Colonic mucosa (tissue), 4 donors: ENCODE data around the gene APCDD1L. TPM values are rescaled to one million over a fixed set of nuclear protein-coding genes. Genes with fewer than 3 reads are reported as not detected.

Source experiments
- DNase-seq: peaks from one replicate; pipeline ENCODE4 v3.0.0-alpha.2; 2020
- H3K27ac ChIP-seq: fragments of 200-600 bp; one replicate; pipeline ENCODE4 v1.8.0; 2021
- H3K27me3 ChIP-seq: fragments of 200-600 bp; one replicate; pipeline ENCODE4 v1.8.0; 2021
- H3K36me3 ChIP-seq: fragments of 200-600 bp; one replicate; pipeline ENCODE4 v1.8.0; 2021
- H3K4me1 ChIP-seq: fragments of 200-600 bp; one replicate; pipeline ENCODE4 v1.8.0; 2021; ENCODE audit warnings: mild to moderate bottlenecking
- H3K4me3 ChIP-seq: fragments of 200-600 bp; one replicate; pipeline ENCODE4 v1.8.0; 2021
- H3K9ac ChIP-seq, 2 donors: one replicate each; pipeline ENCODE4 v1.7.0; 2013; ENCODE audit warnings: control low read depth in 2 of 2, low read depth in 2 of 2, low read length in 2 of 2
- H3K9me3 ChIP-seq: fragments of 200-600 bp; one replicate; pipeline ENCODE4 v1.8.0; 2021
- CTCF ChIP-seq: fragments of 200-600 bp; IDR thresholded peaks from one replicate; pipeline ENCODE4 v1.8.0; 2022; ENCODE audit warnings: antibody characterized with exemption, mild to moderate bottlenecking
- intact Hi-C: fragments of 100-400 bp; cut with DNase I; formaldehyde crosslinking; loops from one replicate; pipeline ENCODE4 v1.14.1; 2022
- total RNA-seq, 2 donors: library from RNA; stranded (reverse); fragmentation: NEBNext Ultra II Directional in 1 of 2; extraction: Animal tissue kit (Norgen Biotek cat#: 25700) in 1 of 2; gene quantifications; one replicate each; pipeline ENCODE4 v1.2.1, GENCODE V29; 2021
- donor health status: healthy.
- donor health status: DM: no; HTN: no; CAD: no.
- donor health status: DM: no; HTN: no; CAD: no.

Gene APCDD1L
- total RNA-seq, 2 donors from 2014 or later, result 0.32 to 1.0 TPM

DNA sequence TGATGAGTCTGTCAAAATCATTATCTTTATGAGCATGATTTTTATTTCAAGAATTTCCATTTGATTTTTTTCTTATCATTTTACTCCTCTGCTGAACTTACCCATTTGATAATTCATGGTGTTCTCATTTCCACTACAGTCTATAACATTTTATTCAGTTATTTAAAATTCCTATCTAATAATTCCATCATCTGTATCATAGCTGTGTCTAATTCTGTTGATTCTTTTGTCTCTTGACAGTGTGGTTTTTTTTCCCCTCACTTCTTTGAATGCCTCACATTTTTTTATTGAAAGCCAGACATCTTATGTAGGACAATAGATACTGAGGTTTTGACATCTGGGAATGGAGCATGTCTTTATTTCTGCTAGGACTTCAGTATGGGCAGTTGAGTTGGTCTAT, 16.5 kb upstream of the APCDD1L start:
- H3K4me3 ChIP-seq, result no peak overlapping the region
- H3K9me3 ChIP-seq, result no peaks in the 10 kb centered on the region
- intact Hi-C loops, result no loop called here
- H3K9ac ChIP-seq, result no peak overlapping the region
- TF ChIP-seq CTCF, result no peak
- H3K27ac ChIP-seq, result no peak overlapping the region
- DNase-seq, result no peak
- no peaks in the 10 kb centered on the region for H3K36me3 ChIP-seq
- H3K4me1 ChIP-seq, result no peaks in the 10 kb centered on the region
- H3K27me3 ChIP-seq, result no peaks in the 10 kb centered on the region

- Histone ChIP-seq H3K9me3 (no peaks in the 10 kb centered on the region), H3K27me3 (no peaks in the 10 kb centered on the region), H3K36me3 (no peaks in the 10 kb centered on the region), H3K9ac (no peak overlapping the region), H3K4me1 (no peaks in the 10 kb centered on the region), H3K27ac (no peak overlapping the region), H3K4me3 (no peak overlapping the region)
- intact Hi-C loops, result no loop called here
- no peak for DNase-seq
- no peak for TF ChIP-seq CTCF
Observed at GRCh38 chr20:58531063-58531462, 15.9 kb upstream of the APCDD1L start.

DNA sequence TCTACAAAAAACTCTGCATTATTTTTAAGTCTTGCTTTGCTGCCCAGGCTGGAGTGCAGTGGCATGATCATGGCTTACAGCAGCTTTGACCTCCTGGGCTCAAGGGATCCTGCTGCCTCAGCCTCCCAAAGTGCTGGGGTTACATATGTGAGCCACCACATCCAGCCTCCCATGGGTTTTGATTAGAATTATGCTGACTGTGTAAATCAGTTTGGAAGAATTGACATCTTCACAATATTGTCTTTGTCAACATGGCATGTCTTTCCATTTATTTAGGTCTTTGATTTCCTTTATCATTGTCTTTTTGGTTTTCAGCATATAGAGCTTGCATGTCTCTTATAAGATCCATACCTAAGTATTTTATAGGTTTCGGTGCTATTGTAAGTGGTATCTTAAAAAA, 13.2 kb upstream of the APCDD1L start:
- no peak for TF ChIP-seq CTCF
- H3K9me3 ChIP-seq, result no peaks in the 10 kb centered on the region
- no peak overlapping the region for H3K4me3 ChIP-seq

GRCh38 chr20:58526411-58526810, 11.2 kb upstream of the APCDD1L start:
- no peak overlapping the region for H3K4me3 ChIP-seq
- no peak overlapping the region for H3K9ac ChIP-seq
- no peaks in the 10 kb centered on the region for H3K36me3 ChIP-seq
- no peaks in the 10 kb centered on the region for H3K4me1 ChIP-seq
- H3K9me3 ChIP-seq, result no peaks in the 10 kb centered on the region
- no peaks in the 10 kb centered on the region for H3K27me3 ChIP-seq
- intact Hi-C loops, result no loop called here
- TF ChIP-seq CTCF, result no peak
- no peak for DNase-seq
- H3K27ac ChIP-seq, result no peak overlapping the region

More for the DNA sequence above, 13.2 kb upstream of the APCDD1L start:
- no peak for DNase-seq
- Histone ChIP-seq H3K9ac (no peak overlapping the region), H3K4me1 (no peaks in the 10 kb centered on the region), H3K36me3 (no peaks in the 10 kb centered on the region), H3K27me3 (no peaks in the 10 kb centered on the region), H3K27ac (no peak overlapping the region)
- intact Hi-C loops, result no loop called here

DNA sequence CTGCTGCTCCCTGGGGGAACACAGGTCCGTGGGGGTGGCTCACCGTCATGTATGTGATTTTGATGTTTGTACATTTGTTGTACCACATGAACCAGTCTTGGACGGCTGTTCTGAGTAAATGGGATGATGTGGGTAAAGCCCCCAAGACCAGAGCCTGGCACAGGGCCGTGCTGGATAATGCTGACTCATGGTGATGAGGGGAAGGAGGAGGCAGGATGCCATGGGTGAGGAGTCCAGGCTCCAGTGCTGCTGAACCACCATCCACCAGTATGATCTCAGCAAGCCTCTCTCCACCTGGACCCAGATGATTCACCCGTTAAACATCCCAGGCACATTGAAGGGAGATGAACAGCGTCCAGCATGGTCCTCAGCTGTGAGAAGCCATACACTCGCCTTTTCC, 9.6 kb upstream of the APCDD1L start:
- intact Hi-C loops, result no loop called here
- H3K9me3 ChIP-seq, result no peaks in the 10 kb centered on the region
- no peak overlapping the region for H3K27ac ChIP-seq
- no peaks in the 10 kb centered on the region for H3K36me3 ChIP-seq
- no peak overlapping the region for H3K9ac ChIP-seq
- no peak overlapping the region for H3K4me3 ChIP-seq
- DNase-seq, result no peak
- no peaks in the 10 kb centered on the region for H3K27me3 ChIP-seq
- no peaks in the 10 kb centered on the region for H3K4me1 ChIP-seq
- no peak for TF ChIP-seq CTCF

GRCh38 chr20:58523971-58524315, 8.7 kb upstream of the APCDD1L start:
- no peak for DNase-seq
- no peak overlapping the region for H3K27ac ChIP-seq
- no peak for TF ChIP-seq CTCF
- no peak overlapping the region for H3K4me3 ChIP-seq
- no peaks in the 10 kb centered on the region for H3K9me3 ChIP-seq
- no peak overlapping the region for H3K9ac ChIP-seq
- intact Hi-C loops, result no loop called here
- H3K4me1 ChIP-seq, result no peaks in the 10 kb centered on the region
- no peaks in the 10 kb centered on the region for H3K27me3 ChIP-seq
- no peaks in the 10 kb centered on the region for H3K36me3 ChIP-seq
